Activated CD8-positive, alpha-beta memory T cell treated with anti-CD3 and anti-CD28 coated beads for 36 hours (primary cell): ENCODE results near the gene TNIK. TPM values are rescaled to one million over a fixed set of nuclear protein-coding genes. Genes with fewer than 3 reads are reported as not detected.

ENCODE experiments used
- CTCF ChIA-PET: fragments of 350-600 bp; sonication (Branson Sonifier 250); formaldehyde crosslinking; loops from one replicate; lab custom pipeline; 2021; ENCODE audit warnings: antibody characterized with exemption; lab: Charles Lee
- POLR2A ChIA-PET: fragments of 350-600 bp; sonication (Branson Sonifier 250); formaldehyde crosslinking; loops from one replicate; lab custom pipeline; 2021; ENCODE audit warnings: antibody characterized with exemption; lab: Charles Lee
- total RNA-seq, 2 experiments: library from RNA; stranded (reverse); gene quantifications; one replicate each; pipeline ENCODE4 v1.2.3, GENCODE V29; 2021

TNIK gene
- total RNA-seq, 2 experiments from 2014 or later = 15.4 to 17.8 TPM

DNA sequence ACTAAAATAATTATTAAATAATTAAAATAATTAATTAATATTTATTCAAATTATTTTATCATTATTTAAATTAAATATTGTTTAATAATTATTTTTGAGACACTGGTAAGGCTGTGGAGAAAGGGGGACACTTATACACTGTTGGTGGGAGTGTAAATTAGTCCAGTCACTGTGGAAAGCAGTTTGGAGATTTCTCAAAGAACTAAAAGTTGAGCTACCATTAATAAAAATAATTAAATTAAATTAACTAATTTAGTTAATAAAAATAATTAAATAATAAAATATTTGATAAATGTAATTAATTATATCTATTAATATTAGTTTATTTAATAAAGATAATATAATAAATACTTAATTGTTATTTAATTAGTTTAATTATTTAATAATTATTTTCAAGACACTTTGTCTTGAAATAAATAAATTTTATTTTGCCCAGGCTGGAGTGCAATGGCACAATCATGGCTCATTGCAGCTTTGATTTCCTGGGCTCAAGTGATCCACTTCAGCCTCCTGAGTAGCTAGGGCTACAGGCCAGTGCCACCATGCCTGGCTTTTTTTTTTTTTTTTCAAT lies 16.4 kb upstream of the TNIK start:
- ChIA-PET CTCF (interaction anchor here (0.6 kb wide), 1 partner anchor 76 kb away, joined by 3 read pairs; no protein-coding TSS in a partner anchor), POLR2A (no interaction called here)

DNA sequence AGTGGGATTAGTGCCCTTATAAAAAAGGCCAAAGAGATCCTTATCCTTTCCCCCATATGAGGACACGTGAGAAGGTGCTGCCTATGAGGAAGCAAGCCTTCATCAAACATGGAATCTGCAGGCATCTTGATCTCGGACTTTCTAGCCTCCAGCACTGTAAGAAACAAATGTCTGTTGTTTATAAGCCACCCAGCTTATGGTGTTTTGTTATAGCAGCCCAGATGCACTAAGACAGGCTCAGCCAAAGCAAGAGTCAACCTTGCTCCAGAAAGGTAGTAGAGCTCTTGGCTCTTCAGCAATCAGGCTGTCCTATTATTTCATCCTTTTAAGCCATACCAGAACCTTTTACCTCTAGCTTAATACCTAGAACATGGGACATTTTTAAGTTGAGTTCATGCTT lies 12.3 kb upstream of the TNIK start:
- ChIA-PET POLR2A (no interaction called here), CTCF (no interaction called here)

DNA sequence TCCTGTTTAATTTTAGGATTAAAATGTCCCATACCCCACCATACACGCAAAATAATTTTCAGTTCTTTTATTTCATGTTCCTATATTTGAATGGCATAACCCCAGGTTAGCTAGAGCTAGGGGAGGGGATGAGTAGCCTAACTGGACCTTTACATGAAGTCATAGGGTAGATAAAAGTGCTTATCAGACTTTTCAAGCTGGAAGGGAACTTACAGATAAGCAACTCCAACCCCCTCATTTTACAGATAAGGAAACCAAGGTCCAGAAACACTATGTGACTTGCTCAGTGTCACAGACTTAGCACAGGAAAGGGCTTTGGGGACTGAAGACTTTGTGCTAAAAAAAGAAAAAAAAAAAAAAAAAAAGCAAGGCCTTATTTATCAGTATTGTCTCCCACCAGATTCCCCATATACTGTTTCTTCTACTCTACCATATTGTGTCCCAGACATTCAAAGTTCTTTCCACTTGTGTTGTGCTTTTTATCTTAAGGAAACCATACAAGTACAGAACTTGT lies 10.6 kb upstream of the TNIK start:
- ChIA-PET CTCF (interaction anchor here (0.7 kb wide), 1 partner anchor 9 kb away, joined by 4 read pairs; no protein-coding TSS in a partner anchor), POLR2A (no interaction called here)

DNA sequence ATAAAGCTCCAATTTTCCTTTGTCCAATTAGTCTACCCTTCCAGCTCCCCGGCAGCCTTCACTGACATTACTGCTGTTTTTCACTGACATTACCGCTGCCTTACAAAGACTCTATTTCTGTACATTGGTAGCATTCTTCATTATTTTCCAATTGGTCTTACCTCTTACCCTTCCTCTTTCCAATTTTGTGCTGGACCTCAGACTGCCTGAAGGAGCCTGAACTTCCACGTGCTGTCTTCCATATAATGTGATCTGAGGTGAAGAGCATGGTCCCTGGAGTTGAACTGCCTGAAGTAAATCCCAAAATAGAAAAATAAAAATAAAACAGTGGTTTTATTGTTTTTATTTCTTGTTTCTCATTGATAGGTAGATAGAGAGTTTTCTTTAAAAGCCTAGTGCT lies 9.2 kb upstream of the TNIK start:
- CTCF ChIA-PET = interaction anchor here (1.2 kb wide), 1 partner anchor 568 kb away, joined by 3 read pairs; no protein-coding TSS in a partner anchor
- POLR2A ChIA-PET = no interaction called here

DNA sequence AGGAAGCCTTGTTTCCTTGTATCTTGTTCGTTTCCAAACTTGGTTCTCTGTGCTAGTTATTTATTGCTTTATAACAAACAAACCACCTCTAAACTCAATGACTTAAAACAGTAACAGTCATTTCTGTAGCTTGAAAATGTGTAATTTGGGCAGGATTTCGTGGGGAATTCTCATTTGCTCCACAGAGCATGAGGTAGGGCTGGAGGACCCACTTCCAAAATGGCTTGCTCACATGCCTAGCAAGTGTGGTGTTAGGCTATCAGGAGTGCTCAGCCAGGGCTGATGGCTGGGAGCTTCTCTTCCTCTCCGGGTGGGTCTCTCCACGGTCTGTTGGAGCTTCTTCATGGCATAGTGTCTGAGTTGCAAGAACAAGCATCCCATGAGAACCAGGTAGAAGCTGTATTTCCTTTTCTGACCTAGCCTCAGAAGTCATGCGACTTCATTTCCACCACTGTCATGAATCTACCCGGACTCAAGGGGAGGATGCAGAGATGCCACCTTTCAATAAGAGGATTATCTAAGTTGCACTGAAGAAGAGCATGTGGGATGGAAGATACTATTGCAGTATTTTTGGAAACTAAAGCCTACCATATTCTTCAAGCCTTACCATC lies 8.2 kb upstream of the TNIK start:
- ChIA-PET CTCF (interaction anchor here (1.2 kb wide), 1 partner anchor 569 kb away, joined by 3 read pairs; no protein-coding TSS in a partner anchor), POLR2A (no interaction called here)

DNA sequence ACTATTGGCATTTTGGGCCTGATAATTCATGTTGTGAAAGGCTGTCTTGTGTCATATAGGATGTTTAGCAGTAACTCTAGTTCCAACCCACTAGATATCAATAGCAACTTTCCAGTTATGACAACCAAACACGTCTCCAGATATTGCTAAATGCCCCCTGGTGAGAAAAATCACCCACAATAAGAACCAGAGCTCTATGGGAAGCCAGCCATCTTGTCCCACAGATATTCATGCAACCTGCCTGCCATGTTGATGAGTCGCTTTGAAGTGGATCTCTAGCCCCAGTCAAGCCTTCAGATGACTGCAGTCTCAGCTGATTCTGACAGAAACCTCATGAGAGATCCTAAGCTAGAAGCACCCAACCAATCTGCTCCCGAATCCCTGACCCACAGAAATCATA lies 5.6 kb upstream of the TNIK start:
- ChIA-PET POLR2A (no interaction called here), CTCF (interaction anchor here (1.0 kb wide), 1 partner anchor 101 kb away, joined by 4 read pairs; no protein-coding TSS in a partner anchor)

DNA sequence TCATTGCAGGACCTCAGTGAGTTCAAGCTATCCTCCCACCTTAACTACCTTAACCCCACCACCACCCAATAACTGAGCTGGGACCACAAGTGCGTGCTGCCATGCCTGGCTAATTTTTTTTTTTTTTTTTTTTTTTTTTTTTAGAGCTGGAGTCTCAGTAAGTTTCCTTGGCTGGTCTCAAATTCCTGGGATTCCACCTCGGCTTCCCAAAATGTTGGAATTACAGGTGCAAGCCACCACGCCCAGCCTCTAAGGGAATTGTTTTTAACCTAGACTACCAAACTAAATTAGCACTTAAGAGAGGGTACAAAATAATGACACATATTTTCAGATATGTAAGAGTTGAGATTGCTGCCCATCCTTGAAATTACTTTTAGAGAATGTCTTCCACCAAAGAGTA lies 4.3 kb upstream of the TNIK start:
- CTCF ChIA-PET = no interaction called here
- POLR2A ChIA-PET = no interaction called here

DNA sequence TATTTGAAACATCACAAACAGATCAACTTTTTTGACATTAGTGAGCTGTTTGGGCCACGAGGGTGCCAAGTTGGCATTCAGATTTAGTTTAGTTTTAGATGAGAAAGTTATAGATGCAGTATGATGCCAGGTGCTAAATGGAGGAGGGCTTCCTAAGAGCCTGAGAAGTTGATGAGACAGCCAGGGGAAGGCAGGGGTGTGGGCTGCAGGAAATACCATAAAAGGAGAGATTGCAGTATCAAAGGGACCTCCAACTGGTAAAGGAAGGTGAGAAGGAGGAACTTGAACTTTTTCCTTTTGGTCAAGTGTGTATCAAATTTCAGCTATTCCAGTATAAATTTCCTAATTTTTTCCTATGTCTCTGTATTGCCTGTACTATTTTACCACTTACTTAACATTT lies 2.0 kb upstream of the TNIK start:
- POLR2A ChIA-PET = interaction anchor here (0.8 kb wide), 1 partner anchor 294 kb away, joined by 4 read pairs; no protein-coding TSS in a partner anchor
- CTCF ChIA-PET = no interaction called here

DNA sequence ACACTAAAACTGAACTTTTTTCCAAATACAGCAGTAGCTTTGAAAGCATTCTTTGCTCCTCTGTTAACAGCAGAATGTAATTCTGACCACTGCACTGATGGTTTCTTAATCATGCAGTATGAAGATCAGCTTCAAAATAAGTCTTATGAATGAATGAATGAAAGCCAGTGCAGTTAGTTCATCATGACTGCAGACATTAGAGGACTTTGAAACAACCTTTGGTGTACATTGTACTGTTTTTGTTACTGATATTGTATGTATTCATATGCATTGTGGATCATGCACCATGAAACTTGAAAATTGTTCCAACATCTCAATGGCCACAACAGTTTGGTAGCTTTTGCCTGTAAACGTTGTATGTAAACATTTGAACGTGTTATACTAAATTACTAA lies 1.3 kb upstream of the TNIK start:
- POLR2A ChIA-PET = interaction anchor here (1.2 kb wide), 1 partner anchor 14 kb away, joined by 3 read pairs; no protein-coding TSS in a partner anchor

DNA sequence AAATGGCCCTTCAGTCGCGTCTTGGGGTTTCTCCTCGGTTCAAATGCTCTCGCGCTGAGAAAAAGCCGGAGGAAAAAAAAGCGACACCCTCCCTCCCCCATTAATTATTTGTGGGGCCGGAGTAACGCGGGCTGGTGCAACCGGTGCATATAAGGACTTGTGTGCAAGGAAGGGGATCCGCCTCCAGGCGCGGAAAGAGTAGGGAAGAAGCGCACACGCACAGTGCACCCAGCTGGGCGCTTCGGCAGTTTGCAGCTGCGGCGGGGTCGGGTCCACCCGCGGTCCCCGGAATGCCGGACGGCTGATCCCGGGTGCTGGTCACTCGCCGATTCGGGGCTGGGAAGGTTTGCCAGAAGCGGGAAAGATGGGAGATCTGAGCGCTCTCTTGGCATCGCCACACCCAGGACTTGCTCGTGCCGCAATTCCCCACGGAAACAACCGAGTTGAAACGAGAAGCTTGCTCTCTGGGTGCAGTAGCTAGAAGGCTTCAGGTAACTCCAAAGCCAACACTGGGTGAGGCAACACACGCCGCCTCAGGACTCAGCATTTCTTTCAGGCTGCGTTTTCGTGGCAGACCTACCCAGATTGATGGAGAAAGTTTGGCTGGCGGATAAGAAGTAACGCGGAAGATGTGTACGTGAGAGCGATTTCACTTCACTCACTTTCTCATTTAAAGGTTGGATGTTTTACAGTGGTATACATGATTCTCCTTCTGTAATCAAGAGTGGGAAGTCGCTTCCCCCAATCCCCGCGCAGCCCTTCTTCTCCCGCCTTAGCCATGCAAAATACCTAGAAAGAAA lies 720 bp upstream of the TNIK start:
- ChIA-PET CTCF (interaction anchor here (0.6 to 1.2 kb wide), 9 partner anchors 15 to 1171 kb away, joined by 3 to 4 read pairs (median 3); no protein-coding TSS in a partner anchor), POLR2A (interaction anchor here (0.6 to 1.2 kb wide), 6 partner anchors 14 to 1282 kb away, joined by 3 to 5 read pairs (median 4); no protein-coding TSS in a partner anchor)

More for the DNA sequence above, 1.3 kb upstream of the TNIK start:
- CTCF ChIA-PET = interaction anchor here (0.9 to 1.2 kb wide), 5 partner anchors 15 to 299 kb away, joined by 3 to 4 read pairs (median 3); no protein-coding TSS in a partner anchor

DNA sequence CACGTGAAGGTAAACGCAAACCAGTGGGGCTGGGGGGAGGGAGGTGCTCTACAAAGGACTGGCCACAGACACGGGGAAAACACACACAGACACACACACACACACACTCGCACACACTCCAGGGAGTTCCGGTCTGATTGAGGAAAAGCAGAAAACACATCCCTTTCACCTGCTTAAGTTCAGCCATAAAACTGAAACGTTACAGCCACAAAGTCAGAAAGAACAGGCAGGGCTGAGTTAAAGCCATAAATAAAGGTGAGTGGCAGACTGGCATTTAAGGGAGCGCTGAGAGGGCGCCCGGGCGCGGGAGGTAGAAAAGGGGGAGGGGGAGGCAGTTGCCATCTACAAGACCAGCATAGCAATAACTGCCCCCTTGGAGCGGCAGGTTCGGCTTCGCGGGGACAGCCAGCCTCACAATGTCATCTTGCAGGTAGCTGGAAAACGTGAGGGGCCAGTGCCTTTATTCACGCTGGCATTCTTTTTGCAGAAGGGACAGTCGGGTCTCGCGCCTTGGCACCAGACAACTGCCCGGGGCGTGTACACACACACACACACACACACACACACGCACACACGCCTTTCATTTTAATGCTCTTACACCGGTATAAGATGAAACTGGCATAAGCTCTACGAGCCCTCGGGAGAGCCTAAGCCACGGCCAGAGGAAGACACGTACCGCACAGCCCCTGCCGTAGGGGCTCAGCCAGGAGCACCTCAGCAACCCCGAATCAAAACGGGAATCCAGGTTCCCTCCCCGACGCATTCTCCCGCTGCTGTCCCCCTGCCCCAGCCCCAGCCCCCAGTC lies 866 bp downstream of the TNIK start:
- POLR2A ChIA-PET = interaction anchor here (0.6 to 1.1 kb wide), 5 partner anchors 32 to 310 kb away, joined by 3 to 6 read pairs (median 3); no protein-coding TSS in a partner anchor
- CTCF ChIA-PET = interaction anchor here (0.5 to 1.2 kb wide), 3 partner anchors 270 to 293 kb away, joined by 3 to 7 read pairs (median 4); no protein-coding TSS in a partner anchor

DNA sequence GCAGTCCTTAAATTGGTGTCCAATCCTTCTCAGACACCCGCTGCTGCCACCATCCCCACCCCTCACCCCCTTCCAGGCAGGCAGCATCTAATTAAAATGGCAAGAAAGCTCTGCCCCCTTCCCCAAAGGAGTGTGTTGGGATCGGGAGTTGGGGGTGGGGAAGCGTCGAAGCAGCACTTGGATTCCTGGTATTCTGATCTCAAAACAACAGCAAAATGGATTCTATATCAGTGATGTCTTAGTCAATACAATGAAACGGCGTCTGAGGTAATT lies 1.4 kb downstream of the TNIK start:
- CTCF ChIA-PET = interaction anchor here (1.2 kb wide), 2 partner anchors 269 to 293 kb away, joined by 4 to 7 read pairs; no protein-coding TSS in a partner anchor
- POLR2A ChIA-PET = interaction anchor here (0.6 kb wide), 1 partner anchor 310 kb away, joined by 3 read pairs; no protein-coding TSS in a partner anchor

DNA sequence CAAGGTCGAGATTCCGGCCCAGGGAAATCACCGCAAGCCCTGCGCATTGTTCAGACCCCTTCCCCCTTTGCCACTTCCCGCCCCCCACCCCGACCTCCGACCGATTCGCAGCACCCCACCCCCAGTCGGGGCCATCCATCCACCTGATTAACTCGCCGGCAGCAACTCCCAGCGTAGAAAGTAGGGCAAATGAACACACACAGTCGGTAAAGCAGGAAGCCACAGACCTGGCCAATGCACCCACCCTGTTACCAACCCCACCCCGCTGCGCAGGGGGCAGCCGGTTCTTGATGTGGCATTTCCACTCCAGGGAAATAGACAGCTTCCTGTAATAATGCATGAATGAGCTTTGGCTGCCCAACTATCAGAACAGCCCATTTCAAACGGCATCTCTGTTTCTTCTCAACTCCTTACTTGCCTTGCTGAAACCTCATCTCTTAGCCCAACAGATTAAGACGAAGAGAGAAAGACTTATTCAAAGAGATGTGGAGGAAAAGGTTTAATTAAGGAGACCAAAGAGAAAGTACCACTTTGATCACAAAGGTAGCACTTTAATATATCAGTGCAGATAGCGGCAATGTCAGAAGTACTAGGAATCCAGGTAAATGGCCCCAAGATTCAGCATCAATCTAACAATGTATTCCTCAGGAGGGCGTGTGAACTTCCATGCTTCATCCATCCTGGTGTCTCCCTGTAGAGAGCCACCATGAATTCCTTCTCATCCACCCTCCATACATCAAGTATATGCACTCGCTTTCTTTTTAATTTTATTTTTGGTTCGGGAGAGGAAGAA lies 1.9 kb downstream of the TNIK start:
- ChIA-PET CTCF (no interaction called here), POLR2A (no interaction called here)

DNA sequence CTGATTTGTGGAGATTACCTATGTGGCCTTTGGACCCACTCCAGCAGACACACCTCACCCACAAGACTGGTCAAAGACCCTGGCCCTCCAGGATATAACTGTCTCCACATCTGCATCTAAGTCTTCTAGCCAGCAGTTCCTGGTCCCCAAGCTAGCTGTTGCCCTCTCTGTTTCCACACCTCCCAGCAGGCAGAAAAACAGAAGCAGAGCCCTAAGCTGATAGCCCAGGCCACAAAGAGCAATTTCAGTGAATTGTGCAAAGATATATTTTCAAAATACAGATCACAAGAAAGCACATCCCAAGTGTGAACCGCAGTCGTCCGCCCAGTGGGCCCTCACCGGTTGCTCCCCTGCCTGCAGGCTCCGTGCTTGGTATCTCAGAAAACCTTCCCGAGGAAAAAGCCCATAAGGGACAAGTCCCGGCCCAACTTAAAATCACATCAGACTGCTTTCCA lies 2.6 kb downstream of the TNIK start:
- POLR2A ChIA-PET = no interaction called here

DNA sequence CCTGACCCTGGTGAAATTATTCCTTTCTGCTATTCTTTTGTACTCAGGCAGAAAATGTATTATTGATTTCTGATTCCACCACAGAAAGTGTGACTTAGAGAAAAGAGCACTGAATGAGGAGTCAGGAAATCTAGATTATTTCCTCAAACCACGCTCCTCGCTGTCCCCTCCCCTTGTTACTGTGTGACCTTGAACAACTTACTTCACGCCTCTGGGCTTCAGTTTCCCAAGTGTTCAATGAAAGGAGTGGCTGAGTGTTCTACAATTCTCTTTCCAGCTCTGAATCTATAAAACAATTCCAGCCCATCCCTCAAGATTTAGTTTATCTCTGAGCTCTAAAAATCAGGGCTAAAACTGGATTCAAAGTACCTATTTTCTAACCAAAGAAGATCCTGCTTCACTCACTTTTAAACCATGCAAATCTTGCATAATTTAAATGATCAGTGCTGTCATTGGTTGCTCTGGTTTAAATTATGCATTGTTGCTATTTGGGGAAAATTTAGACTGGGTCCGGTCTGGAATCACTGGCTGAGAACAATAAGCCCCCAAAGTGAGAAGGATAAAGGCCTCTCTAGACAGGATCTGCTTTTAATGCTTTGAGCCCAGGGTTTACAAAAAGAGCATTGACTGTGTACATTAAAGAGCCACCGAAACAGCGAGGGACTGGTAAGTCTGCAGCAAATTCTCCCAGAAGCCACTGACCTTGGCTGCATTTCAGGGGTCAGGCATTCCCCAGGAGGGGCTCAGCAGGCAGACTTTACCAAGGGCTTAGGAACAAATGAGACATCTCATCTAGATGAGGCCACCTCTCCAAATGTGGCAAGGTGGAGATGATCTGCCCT lies 3.2 kb downstream of the TNIK start:
- ChIA-PET CTCF (no interaction called here), POLR2A (interaction anchor here (0.6 to 1.2 kb wide), 3 partner anchors 10 to 201 kb away, joined by 3 to 6 read pairs (median 4); no protein-coding TSS in a partner anchor)

More for the DNA sequence above, 2.6 kb downstream of the TNIK start:
- CTCF ChIA-PET = no interaction called here
